Effector memory CD4-positive, alpha-beta T cell (primary cell): ENCODE measurements around the gene USP35.
"Not testable (repeated sequence)": the region's sequence is repeated elsewhere in the genome, so short reads cannot be mapped to it uniquely, and the experiment has no call there.

Experiments used
- DNase-seq, 3 donors: peaks; one replicate each; pipeline ENCODE4 v3.0.0-alpha.2; 2020
- H3K27ac ChIP-seq: 2 replicates; pipeline ENCODE4 v1.7.0; 2013; ENCODE audit warnings: mild to moderate bottlenecking, low read length, moderate library complexity; ENCODE audit not compliant: insufficient read depth, poor library complexity, severe bottlenecking
- H3K27me3 ChIP-seq: replicated peaks from 2 replicates; pipeline ENCODE4 v1.7.0; 2013; ENCODE audit warnings: mild to moderate bottlenecking, low read length; ENCODE audit not compliant: insufficient read depth, control insufficient read depth, poor library complexity, severe bottlenecking
- H3K36me3 ChIP-seq: 2 replicates; pipeline ENCODE4 v1.7.0; 2013; ENCODE audit warnings: mild to moderate bottlenecking, low read length, moderate library complexity; ENCODE audit not compliant: control insufficient read depth, insufficient read depth
- H3K4me1 ChIP-seq: 2 replicates; pipeline ENCODE4 v1.7.0; 2013; ENCODE audit warnings: low read length, mild to moderate bottlenecking; ENCODE audit not compliant: control insufficient read depth, insufficient read depth, poor library complexity, severe bottlenecking
- H3K4me3 ChIP-seq: 2 replicates; pipeline ENCODE4 v1.7.0; 2013; ENCODE audit warnings: low read length, low read depth, mild to moderate bottlenecking; ENCODE audit not compliant: insufficient read depth, poor library complexity, severe bottlenecking
- H3K9me3 ChIP-seq: 2 replicates; pipeline ENCODE4 v1.7.0; 2013; ENCODE audit warnings: mild to moderate bottlenecking, low read length, moderate library complexity; ENCODE audit not compliant: control insufficient read depth

USP35 gene

GRCh38 chr11:78230161-78230877 is 41.6 kb downstream of the USP35 start:
- H3K9me3 ChIP-seq: no peaks in the 10 kb centered on the region
- H3K4me1 ChIP-seq: no peaks in the 10 kb centered on the region
- H3K27me3 ChIP-seq: no peaks in the 10 kb centered on the region

GRCh38 chr11:78231962-78232501 is 43.3 kb downstream of the USP35 start:
- Histone ChIP-seq H3K27me3 (no peaks in the 10 kb centered on the region), H3K36me3 (no peaks in the 10 kb centered on the region), H3K4me3 (no peak overlapping the region), H3K4me1 (no peaks in the 10 kb centered on the region), H3K27ac (no peak overlapping the region), H3K9me3 (no peaks in the 10 kb centered on the region)
- DNase-seq: no peak

More at GRCh38 chr11:78230161-78230877, 41.6 kb downstream of the USP35 start:
- no peaks in the 10 kb centered on the region for H3K36me3 ChIP-seq
- no peak overlapping the region for H3K27ac ChIP-seq
- no peak for DNase-seq
- H3K4me3 ChIP-seq: no peak overlapping the region

- H3K27me3 ChIP-seq, H3K4me1 ChIP-seq, H3K9me3 ChIP-seq, H3K4me3 ChIP-seq, DNase-seq, H3K36me3 ChIP-seq, H3K27ac ChIP-seq: not testable (repeated sequence)
Observed at GRCh38 chr11:78233046-78233445, 44.3 kb downstream of the USP35 start.

GRCh38 chr11:78234006-78234405 is 45.3 kb downstream of the USP35 start:
- H3K4me3 ChIP-seq: no peak overlapping the region
- DNase-seq: no peak

GRCh38 chr11:78237293-78238046 is 48.8 kb downstream of the USP35 start:
- Histone ChIP-seq H3K27ac (no peak overlapping the region), H3K36me3 (no peaks in the 10 kb centered on the region), H3K9me3 (no peaks in the 10 kb centered on the region), H3K4me1 (no peaks in the 10 kb centered on the region), H3K4me3 (no peak overlapping the region), H3K27me3 (no peaks in the 10 kb centered on the region)
- DNase-seq: no peak

More at GRCh38 chr11:78234006-78234405, 45.3 kb downstream of the USP35 start:
- no peaks in the 10 kb centered on the region for H3K9me3 ChIP-seq
- H3K27ac ChIP-seq: no peak overlapping the region
- H3K27me3 ChIP-seq: no peaks in the 10 kb centered on the region
- no peaks in the 10 kb centered on the region for H3K4me1 ChIP-seq
- no peaks in the 10 kb centered on the region for H3K36me3 ChIP-seq

- Histone ChIP-seq H3K27ac (no peak overlapping the region), H3K36me3 (no peaks in the 10 kb centered on the region), H3K9me3 (no peaks in the 10 kb centered on the region), H3K4me3 (no peak overlapping the region), H3K27me3 (no peaks in the 10 kb centered on the region), H3K4me1 (no peaks in the 10 kb centered on the region)
- no peak for DNase-seq
Observed at GRCh38 chr11:78239781-78240180, 51.1 kb downstream of the USP35 start.

- H3K9me3 ChIP-seq: no peaks in the 10 kb centered on the region
- DNase-seq: no peak
- H3K4me1 ChIP-seq: no peaks in the 10 kb centered on the region
Observed at GRCh38 chr11:78241475-78241874, 52.8 kb downstream of the USP35 start.

GRCh38 chr11:78244080-78244479 is 55.4 kb downstream of the USP35 start:
- no peak for DNase-seq
- Histone ChIP-seq H3K9me3 (no peaks in the 10 kb centered on the region), H3K27ac (no peak overlapping the region), H3K27me3 (no peaks in the 10 kb centered on the region), H3K4me3 (no peak overlapping the region), H3K4me1 (no peaks in the 10 kb centered on the region), H3K36me3 (no peaks in the 10 kb centered on the region)

More at GRCh38 chr11:78241475-78241874, 52.8 kb downstream of the USP35 start:
- H3K4me3 ChIP-seq: no peak overlapping the region
- H3K36me3 ChIP-seq: no peaks in the 10 kb centered on the region
- H3K27me3 ChIP-seq: no peaks in the 10 kb centered on the region
- no peak overlapping the region for H3K27ac ChIP-seq

GRCh38 chr11:78244546-78245255 is 56.0 kb downstream of the USP35 start:
- no peaks in the 10 kb centered on the region for H3K36me3 ChIP-seq
- H3K27me3 ChIP-seq: no peaks in the 10 kb centered on the region
- no peak overlapping the region for H3K27ac ChIP-seq
- H3K4me1 ChIP-seq: no peaks in the 10 kb centered on the region
- no peak overlapping the region for H3K4me3 ChIP-seq
- H3K9me3 ChIP-seq: no peaks in the 10 kb centered on the region
- no peak for DNase-seq
